Breast epithelium (tissue), 3 donors: ENCODE results near the gene SLC18A2.

ENCODE experiments used
- POLR2A ChIP-seq: fragments of 450-650 bp; IDR thresholded peaks from one replicate; pipeline ENCODE4 v1.6.1; 2016; ENCODE audit warnings: antibody characterized with exemption, mild to moderate bottlenecking, moderate library complexity
- POLR2AphosphoS5 ChIP-seq, 3 donors: sonication (generic); formaldehyde crosslinking; IDR thresholded peaks; one replicate each; pipeline ENCODE4 v1.6.1; 2017; ENCODE audit warnings: antibody characterized with exemption in 3 of 3
- TF ChIP-seq, protein P1 (sequence below), 3 donors: fragments of 450-650 bp; IDR thresholded peaks; one replicate each; pipeline ENCODE4 v1.5.1; 2016 to 2017; ENCODE audit warnings: antibody characterized with exemption in 3 of 3, mild to moderate bottlenecking in 3 of 3, moderate library complexity in 3 of 3

GRCh38 chr10:117242463-117242832 is 1.5 kb downstream of the SLC18A2 start:
- TF ChIP-seq, protein P1, sequence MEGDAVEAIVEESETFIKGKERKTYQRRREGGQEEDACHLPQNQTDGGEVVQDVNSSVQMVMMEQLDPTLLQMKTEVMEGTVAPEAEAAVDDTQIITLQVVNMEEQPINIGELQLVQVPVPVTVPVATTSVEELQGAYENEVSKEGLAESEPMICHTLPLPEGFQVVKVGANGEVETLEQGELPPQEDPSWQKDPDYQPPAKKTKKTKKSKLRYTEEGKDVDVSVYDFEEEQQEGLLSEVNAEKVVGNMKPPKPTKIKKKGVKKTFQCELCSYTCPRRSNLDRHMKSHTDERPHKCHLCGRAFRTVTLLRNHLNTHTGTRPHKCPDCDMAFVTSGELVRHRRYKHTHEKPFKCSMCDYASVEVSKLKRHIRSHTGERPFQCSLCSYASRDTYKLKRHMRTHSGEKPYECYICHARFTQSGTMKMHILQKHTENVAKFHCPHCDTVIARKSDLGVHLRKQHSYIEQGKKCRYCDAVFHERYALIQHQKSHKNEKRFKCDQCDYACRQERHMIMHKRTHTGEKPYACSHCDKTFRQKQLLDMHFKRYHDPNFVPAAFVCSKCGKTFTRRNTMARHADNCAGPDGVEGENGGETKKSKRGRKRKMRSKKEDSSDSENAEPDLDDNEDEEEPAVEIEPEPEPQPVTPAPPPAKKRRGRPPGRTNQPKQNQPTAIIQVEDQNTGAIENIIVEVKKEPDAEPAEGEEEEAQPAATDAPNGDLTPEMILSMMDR (IDR thresholded peaks at IDR 0.05) = no peak
- TF ChIP-seq POLR2AphosphoS5 (IDR thresholded peaks at IDR 0.05) = no peak
- no peak for TF ChIP-seq POLR2A
